ENCODE data around the gene PLAAT5. TPM values are rescaled to one million over a fixed set of nuclear protein-coding genes. Genes with fewer than 3 reads are reported as not detected.

The PLAAT5 gene
- total RNA-seq, 1 experiment from 2014 or later: 2.3 TPM

GRCh38 chr11:63516109-63516508 lies 25.1 kb upstream of the PLAAT5 start:
- intact Hi-C loops (cut with micrococcal nuclease; ENCODE audit: unreplicated experiment): no loop called here
- H3K9me3 Mint-ChIP-seq (ENCODE audit: unreplicated experiment): peaks cover 19% of the 10 kb centered on the region
- Histone ChIP-seq H3K27me3 (replicated peaks; ENCODE audit: control insufficient read depth, insufficient read depth, low read length) (no peaks in the 10 kb centered on the region), H3K36me3 (ENCODE audit: control insufficient read depth, insufficient read depth, low read length) (no peaks in the 10 kb centered on the region), H3K9me3 (peaks cover 6% of the 10 kb centered on the region; the same call in 1 of the 2 replicates), H3K4me1 (peaks cover 15% of the 10 kb centered on the region), H3K4me3 (ENCODE audit: low read depth, low read length) (no peak overlapping the region)
- no peaks in the 10 kb centered on the region for H3K27me3 Mint-ChIP-seq (ENCODE audit: insufficient read depth, unreplicated experiment)
- no peaks in the 10 kb centered on the region for H3K4me1 Mint-ChIP-seq (ENCODE audit: low read depth, unreplicated experiment)
- no peak for DNase-seq
- H3K36me3 Mint-ChIP-seq (ENCODE audit: insufficient read depth, unreplicated experiment): no peaks in the 10 kb centered on the region
- no peak overlapping the region for H3K27ac Mint-ChIP-seq (ENCODE audit: unreplicated experiment)
- POLR2A ChIA-PET: no interaction called here
- no peak overlapping the region for H3K4me3 Mint-ChIP-seq (ENCODE audit: unreplicated experiment)
- BruUV-seq (replicated peaks): no TSS peak
- TF ChIP-seq CTCF (IDR thresholded peaks at IDR 0.05; ENCODE audit: insufficient read depth in 1 of 2, low read depth in 1 of 2, low read length in 1 of 2, severe bottlenecking in 1 of 2, unreplicated experiment in 1 of 2): no peak
- CTCF ChIA-PET: interaction anchor here (0.6 to 1.2 kb wide), 2 partner anchors 25 to 140 kb away, joined by 3 to 4 read pairs; no protein-coding TSS in a partner anchor

- intact Hi-C loops (cut with micrococcal nuclease; ENCODE audit: unreplicated experiment): no loop called here
- ChIA-PET POLR2A (no interaction called here), CTCF (interaction anchor here (0.7 kb wide), 1 partner anchor 33 kb away, joined by 4 read pairs; no protein-coding TSS in a partner anchor)
- no peaks in the 10 kb centered on the region for H3K9me3 Mint-ChIP-seq (ENCODE audit: unreplicated experiment)
- no peaks in the 10 kb centered on the region for H3K9me3 ChIP-seq
- H3K27me3 Mint-ChIP-seq (ENCODE audit: insufficient read depth, unreplicated experiment): no peaks in the 10 kb centered on the region
- no peak overlapping the region for H3K4me3 Mint-ChIP-seq (ENCODE audit: unreplicated experiment)
- no peaks in the 10 kb centered on the region for H3K27me3 ChIP-seq (replicated peaks; ENCODE audit: control insufficient read depth, insufficient read depth, low read length)
- peaks cover 10% of the 10 kb centered on the region for H3K4me1 ChIP-seq
- no peaks in the 10 kb centered on the region for H3K36me3 ChIP-seq (ENCODE audit: control insufficient read depth, insufficient read depth, low read length)
- BruUV-seq (replicated peaks): no TSS peak
- no peaks in the 10 kb centered on the region for H3K4me1 Mint-ChIP-seq (ENCODE audit: low read depth, unreplicated experiment)
- no peak overlapping the region for H3K27ac Mint-ChIP-seq (ENCODE audit: unreplicated experiment)
- H3K4me3 ChIP-seq (ENCODE audit: low read depth, low read length): no peak overlapping the region
- TF ChIP-seq CTCF (IDR thresholded peaks at IDR 0.05; ENCODE audit: insufficient read depth in 1 of 2, low read depth in 1 of 2, low read length in 1 of 2, severe bottlenecking in 1 of 2, unreplicated experiment in 1 of 2): no peak
- no peaks in the 10 kb centered on the region for H3K36me3 Mint-ChIP-seq (ENCODE audit: insufficient read depth, unreplicated experiment)
- no peak for DNase-seq
These were observed 21.8 kb upstream of the PLAAT5 start for GRCh38 chr11:63512816-63513215.

- no peak overlapping the region for H3K4me3 Mint-ChIP-seq (ENCODE audit: unreplicated experiment)
These were observed 20.2 kb upstream of the PLAAT5 start for GRCh38 chr11:63511048-63511748.

More at GRCh38 chr11:63511048-63511748, 20.2 kb upstream of the PLAAT5 start:
- ChIA-PET POLR2A (no interaction called here), CTCF (interaction anchor here (0.8 kb wide), 1 partner anchor 125 kb away, joined by 3 read pairs; no protein-coding TSS in a partner anchor)
- no peak for TF ChIP-seq CTCF (IDR thresholded peaks at IDR 0.05; ENCODE audit: insufficient read depth in 1 of 2, low read depth in 1 of 2, low read length in 1 of 2, severe bottlenecking in 1 of 2, unreplicated experiment in 1 of 2)
- Histone ChIP-seq H3K36me3 (ENCODE audit: control insufficient read depth, insufficient read depth, low read length) (no peaks in the 10 kb centered on the region), H3K27me3 (replicated peaks; ENCODE audit: control insufficient read depth, insufficient read depth, low read length) (no peaks in the 10 kb centered on the region), H3K9me3 (no peaks in the 10 kb centered on the region), H3K4me3 (ENCODE audit: low read depth, low read length) (no peak overlapping the region), H3K4me1 (peaks cover 4% of the 10 kb centered on the region)
- intact Hi-C loops (cut with micrococcal nuclease; ENCODE audit: unreplicated experiment): no loop called here
- Mint-ChIP-seq H3K4me1 (ENCODE audit: low read depth, unreplicated experiment) (no peaks in the 10 kb centered on the region), H3K27me3 (ENCODE audit: insufficient read depth, unreplicated experiment) (no peaks in the 10 kb centered on the region), H3K36me3 (ENCODE audit: insufficient read depth, unreplicated experiment) (no peaks in the 10 kb centered on the region), H3K9me3 (ENCODE audit: unreplicated experiment) (no peaks in the 10 kb centered on the region), H3K27ac (ENCODE audit: unreplicated experiment) (no peak overlapping the region)
- BruUV-seq (replicated peaks): no TSS peak
- DNase-seq: no peak
